HG03558 (cell line): ENCODE data around the gene C2orf66.

Source experiments
- ATAC-seq: cut with Tn5 transposase; IDR thresholded peaks from one replicate; pipeline ENCODE4 v1.9.1; 2021; ENCODE audit warnings: moderate number of reproducible peaks; ENCODE audit not compliant: unreplicated experiment; ENCODE audit errors: extremely low read depth

C2orf66 gene

GRCh38 chr2:196783431-196784094 is 25.6 kb downstream of the C2orf66 start:
- no peak for ATAC-seq

- ATAC-seq, result no peak
These were observed 42.1 kb downstream of the C2orf66 start for GRCh38 chr2:196767101-196767500.

GRCh38 chr2:196759378-196759706 is 49.8 kb downstream of the C2orf66 start:
- ATAC-seq, result no peak

GRCh38 chr2:196758474-196759377 is 50.4 kb downstream of the C2orf66 start:
- ATAC-seq, result no peak
